Panc1 (cell line): ENCODE results near the gene FSD2. TPM values are rescaled to one million over a fixed set of nuclear protein-coding genes. Genes with fewer than 3 reads are reported as not detected.

ENCODE experiments used
- ATAC-seq: fragments of 200-7000 bp; cut with Tn5 transposase; 2 replicates; pipeline ENCODE4 v1.9.1; 2020; ENCODE audit warnings: mild to moderate bottlenecking, moderate library complexity
- BruUV-seq: library from RNA; stranded (reverse); fragments of 400-500 nt; replicated peaks from 2 replicates; lab custom pipeline; 2021; lab: Mats Ljungman, UMichigan
- CTCF ChIA-PET: fragments of 300-600 bp; sonication (Branson Sonifier 250); formaldehyde crosslinking; loops from one replicate; lab custom pipeline; 2022; ENCODE audit warnings: antibody characterized with exemption; lab: Charles Lee
- POLR2A ChIA-PET: fragments of 300-600 bp; sonication (Branson Sonifier 250); formaldehyde crosslinking; loops from one replicate; lab custom pipeline; 2022; ENCODE audit warnings: antibody characterized with exemption; lab: Charles Lee
- DNase-seq: peaks from one replicate; pipeline ENCODE4 v3.0.0-alpha.2; 2010; ENCODE audit warnings: low read depth, low spot score
- H3K27ac ChIP-seq: 2 replicates; pipeline ENCODE4 v1.5.1; 2011; ENCODE audit warnings: mild to moderate bottlenecking, low read length, inconsistent platforms
- H3K27me3 ChIP-seq: fragments of 200-500 bp; sonication (Bioruptor generic); 2 replicates; pipeline ENCODE4 v1.6.0; 2014; ENCODE audit warnings: low read length, inconsistent platforms; ENCODE audit not compliant: control insufficient read depth, insufficient read depth
- H3K36me3 ChIP-seq: fragments of 200-500 bp; sonication (Bioruptor generic); 2 replicates; pipeline ENCODE4 v1.5.1; 2014; ENCODE audit warnings: inconsistent platforms, mild to moderate bottlenecking, low read length, moderate library complexity; ENCODE audit not compliant: control insufficient read depth, insufficient read depth
- H3K4me1 ChIP-seq: 2 replicates; pipeline ENCODE4 v1.5.1; 2011; ENCODE audit warnings: inconsistent platforms, mild to moderate bottlenecking, low read length, moderate library complexity; ENCODE audit not compliant: control insufficient read depth, insufficient read depth
- H3K4me3 ChIP-seq, 2 experiments: 2 replicates each; pipeline ENCODE4 v1.5.1; 2011 to 2012; ENCODE audit warnings: low read depth in 2 of 2, low read length in 2 of 2, mild to moderate bottlenecking in 2 of 2, inconsistent platforms in 1 of 2, moderate library complexity in 1 of 2
- H3K9me3 ChIP-seq: fragments of 200-500 bp; sonication (Bioruptor generic); 2 replicates; pipeline ENCODE4 v1.5.1; 2014; ENCODE audit warnings: low read depth, mild to moderate bottlenecking, inconsistent platforms, low read length, moderate library complexity; ENCODE audit not compliant: control insufficient read depth, insufficient read depth
- CTCF ChIP-seq: fragments of 450-650 bp; IDR thresholded peaks from 2 replicates; pipeline ENCODE4 v1.5.1; 2017; ENCODE audit warnings: mild to moderate bottlenecking
- POLR2AphosphoS5 ChIP-seq: IDR thresholded peaks from 2 replicates; pipeline ENCODE4 v1.6.1; 2012; ENCODE audit warnings: mild to moderate bottlenecking, low read depth, low read length, moderate library complexity
- REST ChIP-seq, 2 experiments: IDR thresholded peaks; 2 replicates each; pipeline ENCODE4 v1.6.1; 2011 to 2012; ENCODE audit warnings: low read depth in 2 of 2, control low read depth in 1 of 2, low read length in 1 of 2, mild to moderate bottlenecking in 1 of 2, moderate library complexity in 1 of 2; ENCODE audit not compliant: insufficient read depth in 1 of 2
- SIN3A ChIP-seq: IDR thresholded peaks from 2 replicates; pipeline ENCODE4 v1.6.1; 2012; ENCODE audit warnings: low read depth, mild to moderate bottlenecking, low read length, moderate library complexity, borderline replicate concordance; ENCODE audit not compliant: insufficient read depth
- TCF7L2 ChIP-seq: IDR thresholded peaks from 2 replicates; pipeline ENCODE4 v1.6.1; 2011; ENCODE audit warnings: mild to moderate bottlenecking, low read depth, low read length, inconsistent platforms
- in situ Hi-C: cut with HindIII; loops from 2 replicates; pipeline ENCODE4 v1.10.0; 2016; ENCODE audit warnings: low sequenced_read_pairs, low pct_unique_long_range_greater_than_20kb
- intact Hi-C: fragments of 100-400 bp; cut with micrococcal nuclease; formaldehyde crosslinking; loops from one replicate; pipeline ENCODE4 v1.10.0; 2022; ENCODE audit not compliant: unreplicated experiment
- total RNA-seq: library from RNA; stranded (reverse); gene quantifications from one replicate; pipeline ENCODE4 v1.2.1, GENCODE V29; 2021; ENCODE audit not compliant: unreplicated experiment

The FSD2 gene
- total RNA-seq, 1 experiment from 2014 or later = not detected

DNA sequence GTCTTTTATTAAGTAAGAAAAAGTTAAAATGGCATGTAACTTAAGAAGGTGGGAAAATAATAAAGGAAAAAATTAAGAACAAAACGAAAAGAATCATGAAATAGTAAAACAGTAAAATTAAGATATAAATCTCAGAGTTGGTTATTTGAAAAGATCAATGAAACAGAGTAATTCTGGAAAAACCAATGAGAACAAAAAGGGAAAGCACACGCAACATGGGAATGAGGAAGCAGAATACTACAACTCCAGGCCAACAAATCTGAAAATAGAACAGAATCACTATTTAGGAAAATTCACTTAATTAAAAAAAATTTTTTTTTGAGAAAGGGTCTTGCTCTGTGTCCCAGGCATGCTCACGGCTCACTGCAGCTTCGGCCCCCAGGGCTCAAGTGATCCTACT, 34.3 kb upstream of the FSD2 start:
- CTCF ChIA-PET = no interaction called here
- no peaks in the 10 kb centered on the region for H3K4me1 ChIP-seq
- no peak overlapping the region for H3K4me3 ChIP-seq
- H3K27ac ChIP-seq = no peak overlapping the region
- POLR2A ChIA-PET = no interaction called here
- H3K27me3 ChIP-seq = no peaks in the 10 kb centered on the region
- no peaks in the 10 kb centered on the region for H3K9me3 ChIP-seq
- DNase-seq (no peak), ATAC-seq (no peak)
- BruUV-seq = no TSS peak
- no peak for TF ChIP-seq POLR2AphosphoS5
- no peak for TF ChIP-seq TCF7L2
- TF ChIP-seq REST (IDR thresholded peaks at IDR 0.05; ENCODE audit: insufficient read depth in 1 of 2, low read depth in 2 of 2, low read length in 1 of 2) = no peak
- no peak for TF ChIP-seq SIN3A
- no peak for TF ChIP-seq CTCF
- intact Hi-C loops = no loop called here
- H3K36me3 ChIP-seq = no peaks in the 10 kb centered on the region; the same call in 1 of the 2 replicates
- in situ Hi-C loops = no loop called here

DNA sequence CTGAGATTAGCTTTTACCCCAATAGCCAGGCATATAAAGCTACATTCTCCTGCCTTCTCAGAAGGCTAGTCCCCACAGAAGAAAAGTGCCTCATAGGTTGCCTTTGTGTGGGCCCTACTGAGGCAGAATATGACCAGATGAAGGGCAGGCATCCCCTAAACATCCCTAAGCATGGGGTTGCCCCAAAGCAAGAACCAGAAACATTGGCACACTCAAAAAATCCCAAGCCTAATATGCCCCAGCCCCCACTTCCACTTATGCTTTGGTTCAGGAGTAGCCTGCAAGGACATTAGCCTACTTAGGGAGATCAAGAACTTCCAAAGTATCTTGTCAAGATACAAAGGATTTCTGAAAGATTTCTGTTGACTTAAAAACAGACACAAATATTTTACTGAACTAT, 33.3 kb upstream of the FSD2 start:
- Histone ChIP-seq H3K27ac (no peak overlapping the region), H3K27me3 (no peaks in the 10 kb centered on the region), H3K9me3 (no peaks in the 10 kb centered on the region), H3K4me3 (no peak overlapping the region), H3K4me1 (no peaks in the 10 kb centered on the region), H3K36me3 (no peaks in the 10 kb centered on the region; the same call in none of the 2 replicates)
- no TSS peak for BruUV-seq
- no peak for ATAC-seq
- TF ChIP-seq TCF7L2 = no peak
- TF ChIP-seq CTCF = no peak
- TF ChIP-seq SIN3A = no peak
- no peak for TF ChIP-seq REST (IDR thresholded peaks at IDR 0.05; ENCODE audit: insufficient read depth in 1 of 2, low read depth in 2 of 2, low read length in 1 of 2)
- no peak for TF ChIP-seq POLR2AphosphoS5
- ChIA-PET CTCF (no interaction called here), POLR2A (no interaction called here)
- intact Hi-C loops (no loop called here), in situ Hi-C loops (no loop called here)
- no peak for DNase-seq
